HG02798 (cell line): ENCODE results near the gene UBASH3B.
"Not testable (repeated sequence)": the region's sequence is repeated elsewhere in the genome, so short reads cannot be mapped to it uniquely, and the experiment has no call there.

Experiments
- ATAC-seq: cut with Tn5 transposase; IDR thresholded peaks from one replicate; pipeline ENCODE4 v1.9.1; 2021; ENCODE audit warnings: mild to moderate bottlenecking; ENCODE audit not compliant: unreplicated experiment, poor library complexity

Gene UBASH3B

DNA sequence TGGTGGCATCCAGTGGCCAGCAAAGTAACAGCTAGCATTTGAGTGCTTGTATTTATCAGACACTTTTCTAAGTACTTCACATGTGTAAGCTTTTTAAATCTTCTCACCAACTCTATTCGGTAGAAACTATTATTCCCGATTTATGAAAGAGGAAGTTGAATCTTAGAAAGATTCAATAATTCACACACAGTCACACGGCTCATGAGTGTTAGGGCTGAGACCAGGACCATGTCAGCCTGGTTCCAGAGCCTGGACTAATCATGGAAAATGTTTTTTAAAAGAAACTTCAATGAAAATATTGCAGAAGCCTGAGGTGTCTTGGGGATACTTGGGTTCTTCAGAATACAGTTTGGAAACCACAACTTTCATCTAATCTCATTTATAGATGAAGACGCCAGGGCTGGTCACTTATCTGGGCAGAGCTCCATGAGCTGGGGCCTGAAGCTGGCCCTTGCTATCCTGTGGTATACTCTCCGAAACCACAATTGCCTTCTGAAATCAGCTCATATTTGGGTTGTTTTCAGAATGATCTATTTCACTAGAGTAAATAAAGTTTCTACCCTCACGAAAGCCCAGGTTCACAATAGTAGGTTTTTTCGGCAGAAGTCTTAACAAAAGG lies 178.4 kb downstream of the UBASH3B start:
- ATAC-seq, result no peak

DNA sequence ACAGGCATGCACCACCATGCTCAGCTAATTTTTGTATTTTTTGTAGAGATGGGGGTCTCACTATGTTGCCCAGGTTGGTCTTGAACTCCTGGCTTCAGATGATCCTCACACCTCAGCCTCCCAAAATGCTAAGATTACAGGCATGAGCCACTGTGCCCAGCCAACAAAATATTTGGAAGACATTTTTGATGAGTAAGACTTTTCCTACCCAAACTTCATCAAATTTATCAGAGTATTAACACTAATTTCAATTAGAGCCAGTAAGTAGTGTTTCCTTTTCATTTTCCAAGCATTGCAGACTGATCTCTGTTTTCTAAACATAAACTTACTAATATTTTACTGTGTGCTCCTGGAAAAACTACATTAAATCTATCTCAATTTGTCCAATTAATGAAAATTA lies 181.4 kb downstream of the UBASH3B start:
- ATAC-seq, result no peak

DNA sequence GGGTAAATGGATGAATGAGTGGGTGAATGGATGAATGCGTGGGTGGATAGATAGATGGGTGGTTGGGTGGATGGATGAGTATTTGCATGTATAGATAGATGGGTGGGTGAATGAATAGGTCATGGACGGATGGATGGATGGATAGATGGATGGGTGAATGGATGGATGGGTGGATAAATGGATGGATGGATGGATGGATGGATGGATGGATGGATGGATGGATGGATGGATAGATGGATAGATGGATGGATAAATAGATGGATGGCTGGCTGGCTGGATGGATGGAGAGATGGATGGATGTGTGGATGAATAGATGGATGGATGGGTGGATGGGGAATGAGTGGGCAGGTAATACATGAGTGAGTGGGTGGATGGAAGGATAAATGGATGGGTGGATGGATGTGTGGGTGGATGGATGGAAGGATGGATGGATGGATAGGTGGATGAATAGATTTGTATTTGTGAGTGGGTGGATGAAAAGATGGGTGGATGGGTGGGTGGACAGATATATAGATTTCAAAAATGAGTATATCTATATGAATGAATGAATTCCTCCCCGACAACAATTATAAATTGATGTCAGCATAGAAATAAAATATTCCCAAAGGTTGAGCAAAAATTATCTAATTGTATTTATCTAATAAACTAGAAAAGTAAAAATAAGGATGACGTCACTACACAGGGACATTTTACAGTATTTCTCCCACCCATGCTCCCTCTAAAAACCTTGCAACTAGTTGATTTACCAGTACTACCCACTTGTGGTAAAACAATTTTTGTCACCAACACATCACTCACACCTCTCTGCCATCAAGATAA lies 182.2 kb downstream of the UBASH3B start:
- no peak for ATAC-seq

DNA sequence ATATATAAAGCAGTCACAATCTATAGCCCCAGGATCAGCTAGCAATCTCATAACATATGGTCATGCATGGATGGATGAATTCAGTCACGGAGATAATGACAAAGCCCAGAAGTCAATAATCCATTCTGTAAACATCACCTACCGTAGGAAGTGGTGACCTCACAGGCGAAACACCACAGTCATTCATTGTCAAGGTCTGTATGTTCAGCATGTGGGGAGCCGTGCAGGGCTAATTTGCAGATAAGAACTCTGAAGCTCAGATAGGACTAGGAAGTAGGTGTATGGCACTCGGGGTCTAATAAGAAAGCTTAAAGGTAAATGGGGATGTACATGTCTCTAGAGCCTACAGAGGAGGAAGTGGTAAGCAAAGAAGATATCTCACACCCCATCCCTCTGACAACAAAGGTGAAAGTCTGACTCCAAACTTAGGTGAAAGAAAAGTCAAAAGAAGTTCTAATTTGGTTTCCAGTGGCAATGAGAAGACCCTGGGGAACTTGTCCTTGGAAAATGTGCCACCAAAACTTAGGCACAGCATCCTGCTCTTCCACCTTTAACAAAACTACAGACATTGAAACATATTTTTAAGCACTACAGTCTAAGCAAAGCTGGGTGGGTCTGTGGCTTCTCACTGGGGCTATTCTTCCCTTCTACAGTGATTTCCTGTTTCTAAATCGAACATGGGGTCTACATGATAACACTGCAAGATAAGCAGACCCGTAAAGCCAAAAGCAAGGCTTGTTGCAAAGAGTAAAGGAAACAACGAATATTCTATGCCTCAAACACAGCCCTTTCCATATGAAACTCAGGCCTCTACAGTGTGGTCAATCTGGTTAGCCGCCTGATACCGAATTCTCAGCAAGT lies 188.0 kb downstream of the UBASH3B start:
- ATAC-seq, result no peak

DNA sequence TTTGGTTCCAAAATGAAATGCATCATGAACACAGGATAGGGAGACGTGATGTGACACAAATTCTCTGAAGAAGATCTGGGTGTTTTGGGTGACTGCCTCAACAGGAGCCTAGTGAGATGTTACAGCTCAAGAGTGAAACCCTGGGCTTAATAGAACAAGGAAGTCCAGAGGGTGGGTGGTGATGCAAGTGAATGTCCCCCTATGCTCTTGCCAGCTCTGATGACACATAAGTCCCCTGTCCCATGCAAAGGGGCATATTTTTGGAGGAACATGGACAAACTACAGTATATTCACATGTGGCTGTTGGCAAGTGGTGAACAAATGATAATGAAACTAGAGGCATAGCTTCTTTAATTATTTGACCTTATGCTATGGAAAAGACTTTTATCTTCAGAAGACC lies 191.9 kb downstream of the UBASH3B start:
- no peak for ATAC-seq

DNA sequence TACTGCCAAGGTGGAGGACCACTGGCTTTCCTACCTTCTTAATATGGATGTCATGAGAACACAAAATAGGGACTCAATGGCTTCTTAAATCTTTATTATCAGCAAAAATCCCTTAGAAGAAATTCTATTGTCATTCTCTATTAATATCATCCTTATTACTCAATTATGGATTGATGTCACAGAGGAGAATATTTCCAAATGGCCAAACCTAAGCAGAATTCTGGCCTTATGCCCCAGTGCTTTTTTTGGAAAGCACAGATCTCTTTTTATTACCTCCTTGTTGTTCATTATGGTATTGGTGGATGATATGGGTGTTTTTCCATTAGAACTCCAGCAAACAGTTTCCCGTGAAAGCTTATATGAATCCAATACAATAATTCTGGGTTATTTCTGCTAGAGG lies 192.7 kb downstream of the UBASH3B start:
- no peak for ATAC-seq

DNA sequence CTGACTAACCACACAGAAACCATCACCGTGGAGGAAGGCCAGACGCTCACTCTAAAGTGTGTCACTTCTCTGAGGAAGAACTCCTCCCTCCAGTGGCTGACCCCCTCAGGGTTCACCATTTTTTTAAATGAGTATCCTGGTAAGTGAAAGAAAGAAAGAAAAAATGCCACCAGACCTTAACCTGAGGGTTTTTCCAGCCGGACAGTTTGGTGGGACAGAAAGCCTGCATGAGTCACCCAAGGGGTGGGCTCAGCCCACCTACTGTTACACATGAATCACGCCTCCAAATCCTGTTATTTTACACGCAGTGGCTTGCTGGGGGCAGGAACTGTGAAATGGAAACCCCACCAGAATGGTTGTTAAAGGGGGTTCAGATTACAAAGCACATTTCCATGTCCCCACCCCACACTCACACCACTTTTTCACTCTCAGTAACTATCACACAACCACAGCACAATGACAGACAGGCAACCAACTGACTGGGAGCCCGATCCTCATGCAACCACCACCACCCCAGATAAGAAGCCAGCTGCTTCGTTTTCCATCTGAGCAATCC lies 194.6 kb downstream of the UBASH3B start:
- ATAC-seq, result no peak

DNA sequence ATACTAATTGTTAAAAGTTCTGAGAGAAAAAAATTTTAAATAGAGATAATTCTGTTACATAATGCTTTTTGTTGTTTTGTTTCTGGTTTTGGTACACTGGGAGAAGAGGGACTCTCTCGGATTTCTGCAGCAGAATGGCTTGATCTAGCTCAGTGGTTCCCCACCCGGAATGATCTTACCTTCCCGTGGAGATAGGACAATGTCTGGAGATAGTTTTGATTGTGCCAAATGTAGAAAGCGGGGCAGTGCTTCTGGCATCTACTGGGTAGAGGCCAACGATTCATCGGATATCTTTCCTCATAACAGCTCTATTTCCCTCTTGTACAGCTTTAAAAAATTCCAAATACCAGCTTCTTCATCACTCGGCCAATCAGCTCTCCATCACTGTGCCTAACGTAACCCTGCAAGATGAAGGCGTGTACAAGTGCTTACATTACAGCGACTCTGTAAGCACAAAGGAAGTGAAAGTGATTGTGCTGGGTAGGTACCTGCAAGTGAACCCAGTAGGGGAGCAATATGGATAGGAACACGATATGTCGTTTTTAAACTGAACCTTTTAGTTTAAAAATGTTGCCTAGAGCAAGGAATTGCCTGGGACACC lies 195.9 kb downstream of the UBASH3B start:
- no peak for ATAC-seq

DNA sequence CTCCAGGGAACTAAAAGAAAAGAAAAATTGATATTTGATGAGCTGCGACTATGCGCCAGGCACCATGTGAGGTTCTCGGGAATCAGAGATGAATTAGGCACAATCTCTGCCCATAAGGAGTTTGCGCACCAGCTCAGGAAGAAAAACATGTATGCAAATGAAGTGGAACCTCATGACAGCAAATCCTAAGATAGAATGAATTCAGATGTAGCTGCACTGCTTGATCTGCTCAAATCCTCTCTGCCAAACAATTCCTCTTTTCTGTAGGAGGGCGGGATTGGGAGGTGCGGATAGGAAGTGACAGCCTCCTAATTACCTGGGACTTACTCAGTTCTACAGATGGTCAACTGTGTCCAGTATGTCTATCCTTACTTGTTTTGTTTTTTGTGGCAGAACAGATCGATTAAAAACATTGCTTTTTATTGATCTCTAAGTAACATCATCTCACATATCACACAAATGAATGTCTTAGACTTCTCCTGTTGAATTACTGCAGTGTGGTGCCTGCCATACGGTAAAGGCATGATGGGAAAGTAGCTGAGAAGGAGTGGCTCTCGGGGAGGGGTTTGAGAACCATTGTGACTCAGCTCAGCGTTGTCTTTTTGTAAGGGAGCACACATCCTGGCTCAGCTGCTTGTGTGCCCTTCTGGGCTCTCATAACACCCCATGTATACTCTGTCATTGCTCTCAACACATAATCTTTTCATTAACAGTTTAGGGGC lies 196.7 kb downstream of the UBASH3B start:
- ATAC-seq, result no peak

DNA sequence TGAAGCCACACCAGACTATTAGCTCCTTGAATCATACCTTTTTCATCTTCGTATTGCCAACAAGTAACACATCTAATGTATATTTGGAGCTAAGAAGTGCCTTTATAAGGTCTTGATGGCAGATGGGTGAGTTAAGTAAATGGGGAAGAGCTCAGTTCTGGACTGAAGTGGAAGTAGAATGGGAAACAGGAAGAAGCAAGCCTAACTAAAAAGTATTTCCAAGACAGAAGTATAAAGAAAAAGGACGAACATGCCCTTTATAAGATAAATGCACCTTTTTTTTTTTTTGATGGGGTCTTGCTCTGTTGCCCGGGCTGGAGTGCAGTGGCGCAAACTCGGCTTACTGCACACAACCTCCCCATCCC lies 197.3 kb downstream of the UBASH3B start:
- ATAC-seq, result no peak

DNA sequence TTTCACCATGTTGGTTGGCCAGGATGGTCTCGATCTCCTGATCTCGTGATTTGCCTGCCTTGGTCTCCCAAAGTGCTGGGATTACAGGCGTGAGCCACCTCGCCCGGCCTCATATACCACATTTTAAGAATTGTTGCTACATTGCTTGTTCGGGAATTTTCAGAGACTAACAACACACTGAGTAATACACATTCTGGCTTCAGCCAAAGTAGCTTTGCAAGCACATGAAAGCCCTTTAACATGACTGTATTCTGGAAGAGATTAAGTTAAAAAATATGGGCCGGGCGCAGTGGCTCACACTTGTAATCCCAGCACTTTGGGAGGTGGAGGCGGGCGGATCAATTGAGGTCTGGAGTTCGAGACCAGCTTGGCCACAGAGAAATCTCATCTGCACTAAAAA lies 197.7 kb downstream of the UBASH3B start:
- no peak for ATAC-seq

DNA sequence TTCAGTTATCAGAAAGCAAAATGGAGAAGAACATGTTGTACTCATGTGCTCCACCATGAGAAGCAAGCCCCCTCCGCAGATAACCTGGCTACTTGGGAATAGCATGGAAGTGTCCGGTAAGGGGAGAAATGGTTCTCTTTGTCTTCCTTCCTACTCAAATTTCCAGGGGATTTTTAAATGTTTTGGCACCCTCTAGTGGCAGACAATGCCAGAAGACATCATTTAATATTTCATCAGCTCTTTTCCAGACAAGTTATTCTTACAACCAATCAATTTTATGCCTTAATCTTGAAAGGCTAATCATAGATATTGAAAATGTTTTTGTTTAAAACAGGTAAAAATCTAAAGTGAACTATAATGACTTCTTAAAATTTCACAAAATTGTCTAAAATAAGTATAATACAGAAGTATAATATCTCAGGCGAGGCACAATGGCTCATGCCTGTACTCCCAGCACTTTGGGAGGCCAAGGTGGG lies 198.5 kb downstream of the UBASH3B start:
- ATAC-seq, result no peak

DNA sequence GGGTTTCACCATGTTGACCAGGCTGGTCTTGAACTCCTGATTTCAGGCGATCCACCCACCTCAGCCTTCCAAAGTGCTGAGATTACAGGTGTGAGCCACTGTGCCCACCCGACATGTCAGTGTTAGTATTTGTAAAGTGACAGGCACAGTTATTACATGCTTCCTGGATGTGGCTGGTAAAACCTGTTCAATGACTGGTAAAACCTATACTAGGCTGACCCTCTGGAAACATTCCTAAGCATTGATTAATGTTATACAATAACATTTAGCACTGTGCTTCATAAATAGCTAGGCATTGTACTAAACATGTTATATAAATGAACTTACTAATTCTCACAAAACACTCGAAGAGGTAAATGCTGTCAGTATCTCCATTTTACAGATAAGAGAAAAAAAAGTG lies 206.1 kb downstream of the UBASH3B start:
- no peak for ATAC-seq

DNA sequence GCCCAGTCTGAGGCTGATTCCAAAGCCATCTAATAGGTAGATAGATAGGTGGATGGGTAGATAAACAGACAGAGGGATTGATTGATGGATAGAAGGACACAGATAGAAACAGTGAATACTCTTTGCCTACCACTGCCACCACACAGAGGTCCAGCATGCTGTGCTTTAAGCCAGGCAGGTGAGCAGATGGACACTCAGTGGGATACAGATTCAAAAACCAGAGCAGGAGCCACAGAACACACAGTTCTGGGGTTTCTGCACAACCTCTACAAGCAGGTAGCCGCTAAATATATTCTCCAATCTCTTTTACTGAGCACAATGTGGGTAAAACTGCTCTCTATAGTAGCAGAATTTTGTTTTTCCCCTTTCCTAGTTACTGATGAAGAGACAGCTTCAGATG lies 206.6 kb downstream of the UBASH3B start:
- no peak for ATAC-seq

DNA sequence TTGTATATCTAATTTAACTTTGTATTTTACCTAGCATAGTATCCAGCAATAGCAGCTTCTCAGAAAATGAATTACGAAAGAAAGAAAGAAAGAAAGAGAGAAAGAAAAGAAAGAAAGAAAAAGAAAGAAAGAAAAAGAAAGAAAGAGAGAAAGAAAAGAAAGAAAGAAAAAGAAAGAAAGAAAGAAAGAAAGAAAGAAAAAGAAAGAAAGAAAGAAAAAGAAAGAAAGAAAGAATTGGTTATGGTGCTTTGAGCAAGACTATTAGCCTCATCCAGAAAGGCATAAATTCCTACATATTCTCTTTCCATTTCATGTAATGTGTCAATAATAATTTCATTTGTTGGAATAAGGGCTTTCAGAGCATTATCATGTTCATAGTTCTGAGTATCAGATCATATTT lies 207.6 kb downstream of the UBASH3B start:
- not testable (repeated sequence) for ATAC-seq

DNA sequence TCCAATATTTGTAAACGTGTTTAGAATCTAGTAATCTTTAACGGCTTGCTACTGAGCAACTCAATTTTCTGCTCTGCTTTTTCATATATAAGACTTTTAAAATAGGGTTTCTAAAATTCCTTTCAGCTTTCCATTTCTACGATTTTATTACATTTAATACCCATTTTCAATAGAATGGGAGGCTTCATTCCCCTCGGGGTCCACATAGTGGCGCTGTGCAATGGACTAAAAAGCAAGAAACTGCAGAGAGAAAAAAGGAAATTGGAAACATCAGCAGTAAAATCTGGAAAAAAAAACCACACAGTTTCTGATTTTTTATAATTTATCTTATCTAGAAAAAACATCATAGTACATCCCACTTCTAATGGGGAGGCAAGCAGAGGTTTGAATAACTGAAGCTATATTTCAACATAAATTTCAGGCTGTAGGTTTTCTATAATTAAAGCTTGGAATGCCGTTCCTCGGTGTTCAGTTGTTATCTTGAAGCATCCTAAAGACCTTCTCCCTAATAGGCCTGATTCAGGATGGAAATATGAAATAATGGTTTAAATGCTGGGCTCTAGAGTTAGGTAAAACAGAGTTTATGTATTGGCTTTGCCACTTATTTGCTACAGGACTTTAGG lies 208.3 kb downstream of the UBASH3B start:
- ATAC-seq, result no peak
